GM19455 (cell line): ENCODE results near the gene CAMKMT.

ENCODE experiments used
- ATAC-seq: cut with Tn5 transposase; IDR thresholded peaks from one replicate; pipeline ENCODE4 v1.9.1; 2021; ENCODE audit not compliant: unreplicated experiment

The CAMKMT gene

DNA sequence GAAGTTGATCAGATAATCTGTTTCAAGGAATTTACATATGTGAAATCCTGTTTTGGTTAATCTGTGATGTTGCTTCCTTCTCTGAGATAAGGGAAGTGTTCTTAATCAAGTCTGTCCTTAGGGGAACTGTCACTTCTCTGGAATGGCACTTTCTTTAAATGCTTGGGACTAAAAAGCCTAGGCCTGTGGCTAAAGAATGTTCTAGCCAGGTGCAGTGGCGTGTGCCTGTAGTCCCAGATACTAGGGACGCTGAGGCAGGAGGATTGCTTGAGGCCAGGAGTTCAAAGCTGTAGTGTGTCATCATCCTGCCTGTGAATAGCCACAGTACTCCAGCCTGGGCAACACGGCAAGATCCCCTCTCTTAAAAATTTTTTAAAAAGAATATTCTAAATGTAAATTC is 362.2 kb downstream of the CAMKMT start:
- no peak for ATAC-seq

DNA sequence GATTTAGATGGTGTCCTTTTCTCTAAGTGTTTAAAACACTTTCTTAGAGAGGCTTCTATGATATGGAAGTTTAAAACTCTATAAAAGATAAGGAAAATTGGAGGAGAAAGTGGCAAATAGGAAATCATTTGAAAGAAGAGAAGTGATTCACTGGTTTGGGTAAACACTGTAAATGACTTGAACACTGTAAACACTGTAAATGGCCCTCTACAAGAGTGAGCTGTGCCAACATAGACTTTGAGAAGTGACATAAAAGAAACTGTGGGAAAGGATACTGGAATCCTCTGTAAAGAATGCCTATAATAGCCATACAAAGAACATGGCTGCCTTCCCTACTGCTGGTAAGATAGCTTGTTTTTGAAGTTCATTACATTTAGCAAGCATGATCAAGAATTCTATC is 368.8 kb downstream of the CAMKMT start:
- no peak for ATAC-seq

DNA sequence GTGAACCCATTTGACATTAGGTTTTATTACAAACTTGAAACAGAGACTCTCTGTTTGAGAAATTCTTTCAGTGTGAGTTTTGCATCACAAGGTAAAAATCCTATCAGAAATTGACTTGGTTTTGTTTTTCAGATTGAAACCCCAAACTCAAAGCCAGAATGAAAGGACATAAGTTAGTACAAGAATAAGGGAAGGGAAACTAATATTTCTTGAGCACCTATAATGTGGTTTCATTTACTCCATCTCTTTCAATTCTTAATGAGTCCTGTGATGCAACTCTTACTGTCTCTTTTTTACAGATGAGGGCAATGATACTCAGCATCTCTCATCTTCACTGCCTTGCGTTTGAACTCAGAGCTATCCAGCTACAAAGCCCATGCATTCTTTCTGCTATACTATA is 369.8 kb downstream of the CAMKMT start:
- peak; percentile 98 for ATAC-seq

DNA sequence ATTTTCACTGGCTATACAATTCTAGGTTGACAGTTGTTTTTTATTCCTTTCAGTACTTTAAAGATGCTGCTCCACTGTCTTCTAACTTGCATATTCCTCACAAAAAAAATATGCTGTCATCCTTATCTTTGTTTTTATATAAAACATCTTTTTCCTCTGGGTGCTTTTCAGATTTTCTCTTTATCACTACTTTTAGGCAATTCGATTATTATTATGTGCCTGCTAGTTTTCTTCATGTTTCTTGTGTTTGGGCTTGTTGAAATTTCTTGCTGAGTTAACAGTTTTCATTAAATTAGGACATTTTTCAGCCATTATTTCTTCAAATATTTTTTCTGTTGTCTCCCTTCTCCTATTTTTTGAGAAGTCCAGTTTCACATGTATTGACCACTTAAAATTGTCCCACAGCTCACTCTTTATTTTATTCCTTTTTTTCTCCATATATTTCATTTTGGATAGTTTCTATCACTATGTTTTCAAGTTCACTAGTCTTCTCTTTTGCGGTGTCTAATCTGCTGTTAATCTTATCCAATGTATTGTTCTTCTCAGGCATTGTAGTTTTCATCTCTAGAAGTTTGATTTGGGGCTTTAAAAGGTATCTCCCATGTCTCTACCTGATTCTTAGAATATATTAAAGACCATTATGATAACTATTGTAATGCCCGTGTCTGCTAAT is 374.7 kb downstream of the CAMKMT start:
- ATAC-seq = no peak

DNA sequence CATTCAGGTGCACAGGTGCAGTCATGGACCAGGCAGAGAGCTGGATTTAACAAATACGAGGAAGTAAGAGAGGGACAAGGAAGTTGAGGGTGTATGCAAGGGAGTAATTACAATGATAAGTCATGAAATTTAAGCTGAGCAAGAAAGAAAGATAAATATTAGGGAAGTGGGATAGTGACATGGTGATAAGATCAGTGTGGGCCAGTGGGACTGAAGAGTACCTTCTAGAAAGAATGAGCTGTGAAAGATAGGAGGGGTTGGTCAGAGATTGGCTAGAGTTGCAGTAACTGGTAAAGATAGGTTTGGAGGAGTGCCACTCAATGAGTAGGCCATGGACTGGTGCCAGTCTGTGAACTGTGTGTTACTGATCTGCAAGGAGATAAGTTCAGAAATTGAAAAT is 378.9 kb downstream of the CAMKMT start:
- no peak for ATAC-seq

DNA sequence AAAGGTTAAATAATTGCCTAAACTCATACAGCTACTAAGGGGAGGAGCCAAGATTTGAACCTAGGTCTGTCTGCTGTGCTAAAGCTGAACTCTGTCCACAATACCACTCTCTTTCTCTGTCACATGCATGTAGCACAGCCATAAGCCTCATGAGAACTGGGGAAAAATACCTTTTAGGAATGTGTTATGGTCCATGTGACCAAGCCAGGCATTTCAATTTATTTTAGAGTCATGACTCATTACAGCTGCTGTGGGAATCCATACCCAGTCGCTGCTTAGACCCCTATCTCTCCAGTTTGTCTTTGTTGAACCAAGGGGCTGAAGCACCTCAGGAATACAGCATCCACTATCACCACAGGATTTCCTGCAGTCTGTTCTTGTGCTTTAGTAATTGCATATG is 379.8 kb downstream of the CAMKMT start:
- no peak for ATAC-seq

DNA sequence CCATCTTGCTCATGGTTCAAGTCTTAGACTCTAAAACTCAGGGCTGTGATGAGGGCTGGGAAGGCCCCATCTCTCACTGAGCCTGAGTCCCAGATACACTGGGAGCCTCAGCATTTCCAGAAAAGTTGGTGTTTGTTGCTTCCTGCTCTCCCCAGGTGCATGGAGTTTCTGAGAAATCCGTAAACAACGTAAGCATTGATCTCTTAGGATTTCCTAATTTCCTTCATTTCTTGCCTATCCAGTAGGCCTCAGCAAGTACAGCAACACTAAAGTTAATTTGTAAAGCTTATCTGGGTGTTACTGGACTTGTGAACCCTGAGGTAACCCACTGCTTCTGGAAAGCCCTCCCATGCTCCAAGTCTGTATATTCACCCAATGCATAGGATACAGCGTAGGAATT is 380.3 kb downstream of the CAMKMT start:
- ATAC-seq = no peak

DNA sequence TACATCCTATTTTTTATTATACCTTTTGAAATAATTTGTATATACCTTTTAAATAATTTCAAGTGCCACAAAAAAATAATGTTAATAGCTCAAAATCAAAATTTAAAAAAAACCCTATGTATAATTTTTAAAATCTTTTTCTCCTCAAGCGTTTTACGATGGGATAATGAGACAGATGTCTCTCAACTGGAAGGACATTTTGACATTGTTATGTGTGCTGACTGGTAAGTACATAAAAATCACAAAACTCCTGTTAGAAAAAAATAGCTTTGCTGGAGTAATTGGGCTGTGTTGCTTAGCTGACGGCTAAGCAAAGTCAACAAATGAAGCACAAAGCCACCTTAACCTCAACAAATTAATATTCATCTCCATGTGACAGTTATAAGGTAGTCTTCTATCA is 381.7 kb downstream of the CAMKMT start:
- ATAC-seq = no peak

DNA sequence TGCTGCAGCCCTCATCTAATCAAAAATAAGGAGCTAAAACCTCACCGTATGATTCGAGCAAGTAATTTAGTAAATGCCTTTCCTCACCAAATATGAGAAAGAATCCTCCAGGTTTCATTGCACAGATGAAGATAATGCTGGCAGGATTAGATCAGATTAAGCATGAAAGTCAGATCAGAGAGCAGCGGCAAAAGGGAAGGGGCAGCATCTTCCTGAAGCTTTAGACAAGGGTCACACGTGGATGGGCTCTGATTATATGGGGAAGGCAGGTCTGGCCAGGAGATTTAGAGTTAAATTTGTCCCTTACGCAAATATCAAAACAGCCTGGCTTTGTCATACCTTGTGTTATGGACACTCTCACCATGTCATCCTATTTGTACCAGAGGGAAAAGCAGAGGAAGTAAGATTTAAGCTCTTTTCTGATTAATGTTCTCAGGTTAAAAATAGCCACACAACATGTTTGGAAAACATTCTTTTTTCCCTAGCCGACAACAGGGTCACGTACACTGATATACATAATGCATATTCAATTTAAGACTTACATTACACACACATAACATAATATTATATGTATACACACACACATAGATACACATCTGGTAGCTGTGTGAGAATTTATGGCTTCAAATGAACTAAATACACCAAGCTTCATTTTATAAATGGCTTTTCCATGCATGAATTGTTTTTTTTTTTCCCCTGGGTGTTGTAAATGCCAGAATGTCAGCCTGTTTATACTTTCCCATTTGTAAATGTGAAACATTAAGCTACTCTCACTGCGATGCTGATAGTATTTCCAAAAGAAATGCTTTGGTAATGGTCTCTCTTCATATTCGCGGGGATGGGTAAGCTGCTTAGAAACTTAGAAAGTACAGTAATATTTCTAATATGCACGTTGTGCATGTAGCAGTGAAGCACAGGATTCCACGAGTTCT is 383.5 kb downstream of the CAMKMT start:
- no peak for ATAC-seq

DNA sequence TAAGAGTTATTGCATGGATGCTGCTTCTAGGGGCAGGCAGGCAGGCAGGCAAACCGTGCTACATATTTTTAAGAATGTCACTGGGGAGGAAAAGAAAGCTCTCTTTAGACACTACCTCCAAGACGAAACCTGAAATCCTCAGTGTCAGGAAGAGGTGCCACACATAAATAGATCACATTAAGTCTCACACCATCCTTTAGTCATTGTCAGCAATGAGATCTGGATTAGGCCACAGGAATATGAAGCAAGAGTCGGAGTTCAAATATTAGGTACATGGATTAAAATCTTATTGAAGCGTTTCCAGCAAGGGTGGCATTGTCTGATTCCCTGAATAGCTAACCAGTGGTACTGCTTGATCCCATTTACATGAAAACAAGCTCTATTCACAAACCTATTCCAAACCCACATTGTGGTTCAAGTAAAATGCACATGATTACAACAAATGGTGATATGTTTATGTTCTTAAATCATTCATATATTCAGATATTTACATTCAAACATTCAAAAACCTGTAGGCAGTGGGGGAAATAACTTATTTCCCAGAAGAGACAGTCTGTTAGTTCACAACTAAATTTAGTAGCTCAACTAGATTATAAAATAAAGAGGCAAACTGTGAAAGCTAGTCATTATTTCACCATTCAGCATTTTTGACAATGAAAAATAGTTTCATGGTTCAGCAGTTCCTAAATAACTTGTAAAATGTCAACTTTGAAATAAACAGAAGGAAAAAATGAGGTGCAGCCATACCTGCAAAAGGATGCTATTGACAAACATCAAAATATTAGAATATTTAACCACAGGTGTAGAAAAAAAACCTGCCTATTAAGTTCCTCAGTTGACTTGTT is 384.4 kb downstream of the CAMKMT start:
- ATAC-seq = no peak

DNA sequence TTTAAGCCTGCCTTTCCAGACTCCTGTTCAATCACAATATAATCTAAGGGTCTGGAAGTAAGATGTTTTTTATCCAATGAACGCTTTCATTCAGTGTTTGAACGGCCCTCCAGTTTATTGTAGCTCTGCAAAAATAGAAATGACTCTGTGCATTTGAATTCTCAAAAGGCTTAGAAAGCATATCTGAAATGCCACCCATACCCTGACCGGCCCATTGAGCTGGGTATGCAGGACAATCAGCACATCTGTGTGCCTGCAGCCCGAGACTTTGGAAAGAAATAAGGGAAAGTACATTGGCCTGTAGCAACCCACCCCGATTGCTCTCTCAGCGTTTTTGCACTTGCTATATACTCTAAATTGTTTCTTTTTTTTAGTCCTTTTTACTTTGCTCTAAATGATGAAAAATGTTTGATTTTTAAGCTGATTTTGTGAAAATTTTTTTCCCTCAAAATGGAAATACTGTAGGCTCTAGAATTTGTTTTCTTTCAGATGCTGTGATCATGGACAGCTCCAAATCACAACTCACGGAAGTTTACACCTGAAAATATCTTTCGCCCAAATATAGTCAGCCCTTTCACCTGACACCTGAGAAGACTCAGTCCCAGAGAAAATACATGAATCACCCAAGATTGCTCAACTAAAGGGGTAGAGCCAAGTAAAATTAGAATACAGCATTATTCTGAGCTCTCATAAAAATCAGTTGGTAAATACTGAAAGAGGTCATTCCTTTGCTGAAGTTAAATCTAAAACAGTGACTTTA is 385.3 kb downstream of the CAMKMT start:
- no peak for ATAC-seq

DNA sequence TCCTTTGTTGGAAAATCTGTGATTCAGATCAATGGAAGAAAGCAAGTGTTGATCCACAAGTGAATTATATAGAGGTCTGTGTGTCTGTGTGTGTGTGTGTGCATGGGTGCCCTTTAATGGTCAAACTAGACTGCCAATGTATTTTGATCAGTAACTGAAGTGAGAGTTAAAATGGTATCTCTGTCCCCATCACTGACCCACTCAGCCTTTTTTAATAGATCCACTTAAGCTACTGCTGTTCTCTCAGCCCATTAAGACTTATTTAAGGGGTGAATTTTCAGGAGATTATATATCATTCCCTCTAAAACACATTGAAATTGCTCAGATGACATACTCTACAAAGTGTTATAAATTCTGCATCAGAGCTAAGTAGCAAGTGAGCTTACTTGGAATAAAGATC is 386.0 kb downstream of the CAMKMT start:
- no peak for ATAC-seq

DNA sequence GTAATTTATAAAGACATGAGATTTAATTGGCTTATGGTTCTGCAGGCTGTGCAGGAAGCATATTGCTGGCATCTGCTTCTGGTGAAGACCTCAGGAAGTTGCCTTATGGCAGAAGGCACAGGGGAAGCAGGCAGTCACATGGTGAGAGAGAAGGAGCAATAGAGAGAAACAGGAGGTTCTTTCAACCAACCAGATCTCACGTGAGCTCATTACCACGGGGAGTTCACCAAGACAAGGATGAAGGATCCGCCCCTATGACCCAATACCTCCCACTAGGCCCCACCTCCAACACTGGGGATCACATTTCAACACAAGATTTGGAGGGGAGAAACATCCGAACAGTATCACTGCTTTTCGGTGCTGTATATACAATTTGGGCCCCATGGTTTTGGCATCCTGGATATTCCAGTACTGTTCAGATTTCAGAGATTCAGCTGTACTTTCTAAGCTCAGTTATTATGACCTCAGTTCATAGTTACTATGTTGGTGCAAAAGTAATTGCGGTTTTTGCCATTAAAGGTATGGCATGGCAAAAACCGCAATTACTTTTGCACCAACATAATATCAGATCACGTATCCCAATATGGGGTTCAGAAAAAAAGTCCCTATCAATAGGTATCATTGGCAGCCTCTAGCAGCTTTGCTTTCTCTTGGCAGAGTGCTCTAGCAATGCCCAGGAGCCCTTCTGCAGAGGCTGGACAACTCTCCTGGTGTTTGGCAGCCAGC is 390.2 kb downstream of the CAMKMT start:
- no peak for ATAC-seq

DNA sequence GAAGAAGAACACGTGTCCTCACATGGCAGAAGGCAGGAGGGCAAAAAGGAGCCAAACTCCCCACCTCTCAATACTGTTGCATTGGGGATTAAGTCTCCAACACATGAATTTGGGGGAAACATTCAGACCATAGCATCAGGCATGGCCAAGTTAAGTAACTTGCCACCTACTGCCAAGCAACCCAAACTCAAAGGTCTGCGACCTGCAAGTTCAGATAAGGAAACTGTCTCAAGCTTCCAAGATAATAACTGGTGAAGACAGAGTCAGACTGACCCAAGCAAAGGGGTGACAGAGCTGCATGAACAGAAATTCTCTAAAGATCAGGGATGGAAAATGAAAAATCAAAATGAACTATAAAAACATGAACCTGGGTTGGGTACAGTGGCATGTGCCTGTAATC is 391.0 kb downstream of the CAMKMT start:
- no peak for ATAC-seq

DNA sequence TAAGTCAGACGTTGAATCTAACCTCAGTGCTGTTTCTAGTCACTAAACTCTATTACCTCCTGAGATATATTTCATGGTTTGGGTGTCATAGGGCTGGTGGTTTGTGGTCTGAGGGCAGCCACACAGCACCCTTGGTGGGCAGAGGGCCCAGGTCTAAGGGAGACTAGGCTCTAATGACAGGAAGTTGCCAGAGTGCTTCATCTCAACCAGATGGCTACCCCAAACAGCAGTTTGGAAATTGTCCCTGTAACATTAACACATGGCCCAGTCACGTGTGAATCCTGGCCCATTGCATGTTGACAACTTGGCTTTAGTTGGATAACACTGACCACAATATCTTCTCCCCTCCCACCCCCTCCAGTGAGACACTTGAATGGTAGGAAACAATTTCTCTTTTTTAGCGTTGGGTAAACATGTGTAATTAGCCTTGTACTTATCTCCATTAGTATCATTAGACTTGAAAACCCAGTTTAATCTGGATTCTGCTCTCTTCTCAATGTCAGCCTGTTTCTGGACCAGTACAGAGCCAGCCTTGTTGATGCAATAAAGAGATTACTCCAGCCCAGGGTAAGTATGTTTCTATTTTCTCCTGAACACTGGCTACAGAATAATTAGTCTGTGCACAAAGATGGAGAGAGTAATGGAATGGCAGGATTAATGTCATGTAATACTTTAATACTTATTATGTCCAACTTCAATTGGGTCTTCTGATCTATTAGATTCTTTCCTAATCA is 392.0 kb downstream of the CAMKMT start:
- ATAC-seq = no peak

DNA sequence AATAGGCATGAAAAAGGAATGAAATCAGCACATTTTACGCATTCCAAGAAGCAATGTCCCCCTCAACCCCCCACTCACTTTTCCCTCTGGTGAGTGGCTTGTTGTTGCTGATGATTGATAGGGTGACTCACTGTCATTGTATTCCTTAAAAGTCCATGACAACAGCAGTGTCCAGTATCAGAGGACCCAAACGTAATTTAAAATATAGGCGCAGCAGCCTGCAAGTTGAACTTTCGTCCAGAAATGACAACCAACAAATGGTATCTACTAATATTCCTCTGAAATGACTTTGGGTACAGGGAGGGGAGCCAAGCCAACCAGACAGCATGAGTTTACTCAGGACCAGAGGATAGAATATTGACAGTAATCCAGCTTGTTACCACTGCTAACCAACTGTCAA is 396.8 kb downstream of the CAMKMT start:
- no peak for ATAC-seq

DNA sequence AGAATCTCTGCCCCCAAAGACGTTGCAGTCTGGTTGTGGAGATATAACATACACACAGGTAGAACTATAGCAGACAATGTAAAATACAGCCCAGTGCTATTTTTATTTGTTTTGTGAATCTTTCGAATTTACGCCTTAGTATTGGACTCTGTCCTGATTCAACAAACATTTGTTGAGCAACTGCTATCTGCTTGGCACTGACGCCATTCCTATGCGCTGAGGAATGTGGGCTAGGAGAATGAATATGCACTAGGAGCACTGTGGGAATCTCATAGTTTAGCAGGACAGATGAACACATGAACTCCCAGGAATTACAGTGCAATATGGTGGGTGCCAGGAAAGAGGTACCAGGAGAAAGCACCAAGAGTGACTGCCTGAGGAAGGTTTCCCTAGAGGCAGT is 398.1 kb downstream of the CAMKMT start:
- no peak for ATAC-seq

DNA sequence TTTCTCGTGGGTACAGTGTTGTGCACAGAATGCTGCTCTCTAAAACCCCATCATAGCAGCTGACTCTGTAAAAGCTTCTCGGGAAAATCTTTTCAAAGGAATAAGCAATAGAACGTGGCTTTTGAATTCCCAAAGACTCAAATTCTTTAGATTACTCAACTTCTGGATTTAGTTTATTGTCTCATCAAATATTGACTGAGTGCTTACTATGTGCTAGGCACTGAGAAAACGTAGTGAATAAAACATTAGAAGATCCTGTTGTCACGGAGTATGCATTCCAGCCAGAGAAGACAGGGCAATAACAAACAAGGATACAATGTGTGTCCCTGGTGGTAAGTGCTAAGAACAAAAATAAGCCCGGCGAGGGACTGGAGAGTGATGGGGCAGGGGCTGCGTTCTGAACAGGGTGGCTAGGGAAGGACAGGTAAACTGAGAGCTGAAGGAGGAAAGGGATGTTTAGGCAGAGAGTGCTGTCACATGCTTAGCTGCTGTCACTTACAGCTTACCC is 401.6 kb downstream of the CAMKMT start:
- ATAC-seq = no peak

DNA sequence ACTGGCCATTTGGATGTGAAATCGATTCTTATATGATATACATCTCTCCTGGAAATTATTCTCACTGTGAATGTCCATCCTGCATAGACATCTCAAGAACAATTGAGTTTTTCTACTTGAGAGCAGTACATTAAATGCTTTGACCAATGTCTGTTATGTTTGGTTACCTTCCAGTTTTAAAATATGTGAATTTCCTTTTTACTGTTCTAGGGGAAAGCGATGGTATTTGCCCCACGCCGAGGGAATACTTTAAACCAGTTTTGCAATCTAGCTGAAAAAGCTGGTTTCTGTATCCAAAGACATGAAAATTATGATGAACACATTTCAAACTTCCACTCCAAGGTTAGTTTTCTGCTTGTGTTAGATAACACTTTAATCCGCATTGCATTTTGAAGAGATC is 404.5 kb downstream of the CAMKMT start:
- no peak for ATAC-seq
